ENCODE measurements around the gene RASGRP3.

RASGRP3 gene

DNA sequence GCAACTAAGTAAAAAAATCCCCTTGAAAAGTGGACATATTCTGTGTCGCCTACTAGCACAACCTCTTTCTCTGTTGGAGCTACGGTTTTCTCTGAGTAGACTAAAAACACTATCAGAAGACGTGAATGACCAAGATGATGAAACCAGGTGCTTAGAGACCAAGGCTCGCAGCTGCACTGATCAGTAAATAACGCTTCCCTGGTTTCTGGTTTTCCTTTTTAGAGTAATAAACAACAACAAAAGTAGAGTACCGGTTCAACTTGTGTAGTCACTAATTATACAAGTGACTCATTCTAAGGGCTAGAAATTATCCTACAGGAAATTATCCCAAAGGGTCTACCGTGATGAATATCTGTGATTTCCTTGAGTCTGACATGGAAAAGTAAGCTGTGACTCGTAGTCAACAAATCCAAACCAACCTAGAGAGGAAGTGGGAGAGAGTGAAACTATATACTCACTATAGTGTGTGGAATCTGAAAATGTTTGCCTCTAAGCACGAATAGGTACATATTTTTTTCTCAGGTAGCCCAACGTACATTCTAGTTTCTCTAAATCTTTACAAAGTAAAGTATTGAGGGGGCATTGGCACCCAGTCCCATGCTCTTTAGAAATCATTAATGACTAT, 17.8 kb downstream of the RASGRP3 start:
- DNase-seq: no peak

GRCh38 chr2:33494877-33495641, 18.6 kb downstream of the RASGRP3 start:
- no peak for DNase-seq

GRCh38 chr2:33495683-33496082, 19.2 kb downstream of the RASGRP3 start:
- no peak for DNase-seq

GRCh38 chr2:33496150-33496549, 19.7 kb downstream of the RASGRP3 start:
- no peak for DNase-seq

DNA sequence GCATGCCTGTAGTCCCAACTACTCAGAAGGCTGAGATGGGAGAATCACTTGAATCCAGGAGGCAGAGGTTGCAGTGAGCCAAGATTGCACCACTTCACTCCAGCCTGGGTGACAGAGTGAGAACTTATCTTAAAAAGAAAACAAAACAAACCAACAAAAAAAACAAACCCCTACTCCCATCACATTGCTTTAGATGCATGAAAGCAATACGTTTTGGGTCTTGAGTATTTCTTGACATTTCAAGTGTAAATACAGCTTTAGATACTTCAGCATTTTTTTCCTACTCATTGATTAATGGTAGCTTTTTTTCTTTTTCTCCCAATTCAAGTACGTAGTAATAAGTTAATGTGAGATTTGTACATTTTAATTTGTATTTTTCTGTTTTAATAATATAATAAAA, 20.3 kb downstream of the RASGRP3 start:
- DNase-seq: no peak

- DNase-seq: peak; percentile 58
These were observed 20.8 kb downstream of the RASGRP3 start for GRCh38 chr2:33497221-33497650.

GRCh38 chr2:33498291-33498956, 22.0 kb downstream of the RASGRP3 start:
- no peak for DNase-seq

DNA sequence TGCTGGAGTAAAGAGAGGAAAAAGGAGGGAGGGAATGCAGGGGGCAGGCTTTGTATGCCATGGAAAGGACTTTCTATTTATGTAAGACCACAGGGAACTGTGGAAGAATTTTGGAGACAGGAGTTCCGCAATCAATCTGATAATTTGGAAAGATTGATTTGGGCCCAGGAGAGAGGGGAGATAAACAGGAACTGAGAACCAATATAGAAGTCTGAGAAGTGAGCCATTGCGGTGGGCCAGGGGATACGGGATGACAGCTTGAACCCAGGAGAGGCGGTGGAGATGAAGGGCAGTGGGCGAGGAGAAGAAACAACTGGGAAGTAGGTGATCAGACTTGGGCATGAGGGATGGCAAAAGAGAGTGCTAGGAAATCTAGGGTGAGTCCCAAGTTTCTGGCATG, 23.7 kb downstream of the RASGRP3 start:
- DNase-seq: no peak

DNA sequence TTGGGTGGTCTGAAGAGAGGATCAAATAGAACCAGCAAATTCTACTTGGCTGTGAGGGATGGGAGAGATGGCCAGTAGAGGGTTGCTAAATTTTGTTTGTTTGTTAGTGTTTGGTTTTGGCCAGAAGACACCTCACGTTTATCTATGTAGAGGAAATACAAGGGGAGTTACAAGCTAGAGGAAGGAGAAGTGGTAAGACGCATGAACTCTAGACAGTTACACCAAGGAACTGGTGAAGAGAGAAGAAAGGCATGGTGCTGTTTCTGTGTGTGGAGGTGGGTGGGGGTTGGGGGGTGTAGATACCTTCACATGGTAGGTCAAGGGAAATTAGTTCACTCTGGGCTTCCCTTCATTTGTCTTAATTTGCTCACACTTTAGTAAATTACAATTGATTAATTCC, 25.6 kb downstream of the RASGRP3 start:
- DNase-seq: no peak

- DNase-seq: no peak
These were observed 26.6 kb downstream of the RASGRP3 start for GRCh38 chr2:33503002-33503401.

- DNase-seq: no peak
These were observed 29.5 kb downstream of the RASGRP3 start for GRCh38 chr2:33505966-33506365.

DNA sequence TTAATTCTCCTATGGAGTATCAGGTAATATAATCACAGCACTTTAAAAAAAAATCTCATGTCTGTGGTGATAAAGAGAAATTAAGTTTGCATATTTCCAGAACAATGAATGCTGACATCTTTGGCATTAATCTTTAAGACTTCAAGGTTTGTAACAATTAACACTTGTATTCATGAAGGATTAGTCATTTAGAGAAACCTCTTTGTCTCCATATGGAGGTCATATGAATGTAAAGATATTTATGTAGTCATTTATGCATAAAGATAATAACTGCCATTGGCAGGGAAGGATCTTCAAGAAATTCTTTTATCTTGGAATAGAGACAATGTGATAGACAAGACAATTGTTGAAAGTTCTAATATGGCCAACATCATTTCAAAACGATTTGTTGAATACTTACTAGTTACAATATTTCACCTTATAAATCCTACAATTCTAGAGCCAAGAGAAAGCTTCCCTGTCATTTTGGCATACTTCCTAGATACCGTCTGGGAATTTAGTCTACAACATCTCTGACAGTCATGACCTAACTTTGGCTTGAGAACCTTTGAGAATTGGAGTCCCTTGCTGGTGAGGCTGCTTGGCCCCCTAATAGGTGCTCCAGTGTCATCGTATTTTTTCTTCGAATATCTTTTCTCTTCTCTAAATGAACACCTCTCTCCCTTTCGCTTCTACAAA, 33.6 kb downstream of the RASGRP3 start:
- DNase-seq: no peak

DNA sequence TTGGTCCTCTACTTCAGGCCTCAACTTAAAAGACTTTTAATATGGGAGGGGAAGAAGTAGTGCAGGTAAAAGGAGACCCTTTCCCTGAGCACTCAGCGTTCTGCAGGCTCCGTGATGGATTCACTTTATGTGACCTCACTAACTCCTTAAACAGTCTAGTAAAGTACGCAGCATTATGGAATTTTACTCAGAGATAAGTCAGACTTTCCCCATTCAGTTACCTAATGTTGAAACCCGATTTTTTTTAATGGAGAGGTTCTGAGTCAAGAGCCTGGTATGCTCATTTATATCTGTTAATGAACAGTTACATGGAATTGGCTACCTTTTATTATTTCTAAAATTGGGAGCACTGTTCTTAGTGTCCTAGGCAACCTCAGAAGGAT, 34.1 kb downstream of the RASGRP3 start:
- no peak for DNase-seq

GRCh38 chr2:33511141-33511540, 34.7 kb downstream of the RASGRP3 start:
- DNase-seq: no peak

DNA sequence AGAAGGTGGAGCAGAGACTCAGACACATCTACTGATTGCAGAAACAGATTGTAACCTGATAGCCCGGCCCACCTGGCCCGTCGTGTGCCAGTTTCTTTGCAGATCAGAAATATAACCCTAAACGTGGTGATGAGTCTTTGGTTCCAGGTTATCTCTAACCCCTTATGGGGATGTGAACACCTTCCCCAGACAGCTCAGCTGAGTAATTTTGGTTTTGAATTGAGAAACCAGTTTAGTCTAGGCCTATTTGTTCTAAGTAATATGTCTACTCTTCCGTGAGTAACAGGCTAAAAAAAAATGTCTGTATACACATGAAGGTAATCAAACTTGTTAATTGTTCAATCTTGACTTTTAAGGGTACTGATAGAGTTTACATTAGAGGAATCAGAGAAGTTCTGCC, 35.7 kb downstream of the RASGRP3 start:
- no peak for DNase-seq

GRCh38 chr2:33513480-33513879, 37.0 kb downstream of the RASGRP3 start:
- no peak for DNase-seq

DNA sequence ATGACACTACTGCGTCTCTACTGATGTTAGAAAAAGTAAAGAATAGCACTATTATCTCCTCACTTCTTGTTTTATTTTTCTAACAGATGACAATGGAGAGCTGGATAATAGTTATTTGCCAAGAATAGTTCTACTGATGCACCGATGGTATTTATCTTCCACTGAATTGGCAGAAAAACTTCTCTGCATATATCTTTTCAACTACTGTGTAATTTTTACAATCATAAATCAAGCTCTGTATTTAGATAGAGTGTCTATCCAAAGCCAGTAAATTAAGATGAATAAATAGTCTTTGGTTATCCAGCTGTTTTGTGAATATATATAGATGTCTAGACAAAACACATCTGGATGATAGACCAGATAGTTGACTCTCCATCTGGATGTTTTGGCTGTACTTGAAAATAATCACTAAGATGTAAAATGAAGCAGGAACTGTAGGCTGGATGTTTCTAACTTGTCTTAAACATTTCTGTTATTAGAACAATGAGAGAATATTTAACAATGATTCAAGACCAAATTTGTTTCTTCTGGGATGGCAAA, 40.1 kb downstream of the RASGRP3 start:
- DNase-seq: no peak

GRCh38 chr2:33518200-33518599, 41.8 kb downstream of the RASGRP3 start:
- DNase-seq: no peak

DNA sequence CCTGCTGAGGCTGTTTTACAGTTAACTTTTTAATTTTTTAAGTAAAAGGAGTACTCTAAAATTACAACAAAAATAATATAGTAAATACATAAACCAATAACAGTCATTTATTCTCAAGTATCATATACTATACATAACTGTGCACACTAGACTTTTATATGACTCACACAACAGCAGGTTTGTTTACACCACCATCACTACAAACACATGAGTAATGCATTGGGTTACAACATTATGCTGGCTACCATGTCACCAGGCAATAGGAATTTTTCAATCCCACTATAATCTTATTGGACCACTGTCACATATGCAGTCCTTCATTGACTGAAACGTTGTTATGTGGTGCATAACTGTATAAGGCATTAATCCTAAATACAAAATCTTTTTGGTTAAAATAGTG, 42.5 kb downstream of the RASGRP3 start:
- DNase-seq: no peak

- DNase-seq: no peak
These were observed 45.4 kb downstream of the RASGRP3 start for GRCh38 chr2:33521791-33522281.

DNA sequence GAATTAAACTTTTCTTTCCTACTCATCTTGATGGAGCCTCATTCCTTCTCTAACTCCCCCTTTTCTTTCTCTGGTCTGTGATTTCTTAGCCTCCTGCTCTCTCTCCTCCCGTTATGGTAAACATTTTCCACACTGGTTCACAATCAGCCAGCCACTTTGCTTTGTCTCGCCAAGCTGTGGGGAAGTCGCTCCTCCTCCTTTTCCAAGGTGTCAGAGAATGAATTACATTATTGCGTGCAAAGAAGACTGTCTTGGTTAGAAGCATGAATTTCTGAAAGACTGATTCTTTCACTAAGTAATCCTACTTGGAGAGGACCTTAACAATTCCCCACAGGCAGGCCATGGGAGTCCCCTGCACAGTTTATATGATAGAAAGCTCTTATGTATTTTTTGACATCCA, 46.1 kb downstream of the RASGRP3 start:
- no peak for DNase-seq

GRCh38 chr2:33525666-33526065, 49.2 kb downstream of the RASGRP3 start:
- no peak for DNase-seq

DNA sequence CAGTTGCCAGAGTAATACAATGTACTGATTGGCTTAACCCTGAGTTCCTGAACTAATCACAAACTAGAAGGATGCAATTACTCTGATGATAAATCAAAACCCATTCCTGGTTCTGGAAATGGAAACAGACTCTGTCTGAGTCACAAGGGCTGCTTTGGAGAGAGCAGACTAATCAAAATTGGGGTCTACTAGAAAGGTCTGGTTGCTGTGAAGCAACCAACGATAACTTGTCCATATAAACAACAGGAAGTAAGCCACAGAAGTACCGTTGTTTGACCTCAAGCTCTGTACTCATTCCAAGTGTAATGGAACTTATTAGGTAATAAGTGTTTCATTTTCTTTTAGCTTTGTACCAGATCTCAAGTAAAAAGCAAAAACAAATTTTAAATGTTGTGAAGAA, 49.7 kb downstream of the RASGRP3 start:
- DNase-seq: no peak
